CD4-positive, alpha-beta T cell (primary cell): ENCODE data around the gene TAOK3. TPM values are rescaled to one million over a fixed set of nuclear protein-coding genes. Genes with fewer than 3 reads are reported as not detected.
A peak's percentile ranks its signal among the peaks of the same experiment; 100 is the strongest.

Source experiments
- ATAC-seq: fragments of 200-7000 bp; cut with Tn5 transposase; one replicate; pipeline ENCODE4 v1.10.0; 2022; ENCODE audit warnings: mild to moderate bottlenecking; ENCODE audit not compliant: poor library complexity
- CTCF ChIA-PET: fragments of 350-600 bp; sonication (Branson Sonifier 250); formaldehyde crosslinking; loops from one replicate; lab custom pipeline; 2021; ENCODE audit warnings: antibody characterized with exemption, inconsistent platforms; lab: Charles Lee
- POLR2A ChIA-PET: fragments of 350-600 bp; sonication (Branson Sonifier 250); formaldehyde crosslinking; loops from one replicate; lab custom pipeline; 2021; ENCODE audit warnings: antibody characterized with exemption, inconsistent platforms; lab: Charles Lee
- DNase-seq, 14 experiments: peaks; one replicate each; pipeline ENCODE4 v3.0.0-alpha.2; 2013 to 2020; ENCODE audit warnings: mixed read lengths in 2 of 14
- H3K27ac ChIP-seq, 2 donors: one replicate each; pipeline versions ENCODE4 v1.5.1 to v1.7.0; 2013; ENCODE audit warnings: low read length in 2 of 2, low read depth in 1 of 2, mild to moderate bottlenecking in 1 of 2
- H3K27me3 ChIP-seq, 2 experiments: 1 replicate in 1 of 2; 2 replicates in 1 of 2; pipeline versions ENCODE4 v1.6.1 to v1.7.0; 2013; ENCODE audit warnings: low read length in 2 of 2, control low read depth in 1 of 2, mild to moderate bottlenecking in 1 of 2, moderate library complexity in 1 of 2; ENCODE audit not compliant: insufficient read depth in 2 of 2, control insufficient read depth in 1 of 2
- H3K36me3 ChIP-seq: one replicate; pipeline ENCODE4 v1.6.1; 2013; ENCODE audit warnings: low read length, control low read depth; ENCODE audit not compliant: insufficient read depth
- H3K4me1 ChIP-seq: one replicate; pipeline ENCODE4 v1.6.1; 2013; ENCODE audit warnings: low read length, control low read depth; ENCODE audit not compliant: insufficient read depth
- H3K4me3 ChIP-seq: one replicate; pipeline ENCODE4 v1.5.1; 2013; ENCODE audit warnings: mild to moderate bottlenecking, low read length, moderate library complexity
- H3K9me3 ChIP-seq, 2 experiments: 1 replicate in 1 of 2; 2 replicates in 1 of 2; pipeline versions ENCODE4 v1.6.1 to v1.7.0; 2013; ENCODE audit warnings: low read length in 2 of 2, mild to moderate bottlenecking in 2 of 2, control low read depth in 1 of 2, moderate library complexity in 1 of 2; ENCODE audit not compliant: control insufficient read depth in 1 of 2, insufficient read depth in 1 of 2
- H3K27ac Mint-ChIP-seq: one replicate; pipeline ENCODE4 v1.8.0; 2020; ENCODE audit warnings: mixed read lengths
- H3K27me3 Mint-ChIP-seq: one replicate; pipeline ENCODE4 v1.8.0; 2021; ENCODE audit warnings: mixed read lengths
- H3K36me3 Mint-ChIP-seq: one replicate; pipeline ENCODE4 v1.8.0; 2021; ENCODE audit warnings: low read depth, mixed read lengths
- H3K4me1 Mint-ChIP-seq: one replicate; pipeline ENCODE4 v1.8.0; 2021; ENCODE audit warnings: low read depth, mixed read lengths
- H3K4me3 Mint-ChIP-seq: one replicate; pipeline ENCODE4 v1.8.0; 2020; ENCODE audit warnings: mild to moderate bottlenecking, mixed read lengths
- H3K9me3 Mint-ChIP-seq: one replicate; pipeline ENCODE4 v1.8.0; 2020; ENCODE audit warnings: mixed read lengths
- CTCF ChIP-seq: fragments of 200-600 bp; IDR thresholded peaks from one replicate; pipeline ENCODE4 v1.8.0; 2022; ENCODE audit warnings: antibody characterized with exemption, mild to moderate bottlenecking
- intact Hi-C, 2 experiments: fragments of 100-400 bp; cut with DNase I in 1 of 2; cut with micrococcal nuclease in 1 of 2; formaldehyde crosslinking; loops; one replicate each; pipeline versions ENCODE4 v1.15.1 to v1.9.0; 2023 to 2025; cut with DNase I, micrococcal nuclease
- total RNA-seq, 174 experiments: library from RNA in 2 of 174; stranded (reverse) in 2 of 174; gene quantifications; one replicate each; pipeline ENCODE4 v1.2.3 and lab custom pipeline; 2021 to 2026

Gene TAOK3
- total RNA-seq, 2 experiments from 2014 or later, result 53.5 to 56.6 TPM

- peaks cover 2% of the 10 kb centered on the region for H3K36me3 ChIP-seq
- intact Hi-C loops, result no loop called here
- no peaks in the 10 kb centered on the region for H3K9me3 Mint-ChIP-seq
- H3K4me1 ChIP-seq, result peaks cover 6% of the 10 kb centered on the region
- ChIA-PET CTCF (interaction anchor here (3.8 kb wide), 1 partner anchor 15 kb away, joined by 39 read pairs; the partner anchor contains the start of gene SUDS3), POLR2A (no interaction called here)
- no peak overlapping the region for H3K4me3 ChIP-seq
- no peak overlapping the region for H3K27ac ChIP-seq
- peaks cover 9% of the 10 kb centered on the region for H3K36me3 Mint-ChIP-seq
- TF ChIP-seq CTCF, result no peak
- H3K27ac Mint-ChIP-seq, result no peak overlapping the region
- DNase-seq, result no peak
- no peak overlapping the region for H3K4me3 Mint-ChIP-seq
- no peaks in the 10 kb centered on the region for H3K9me3 ChIP-seq
- no peak for ATAC-seq
- no peaks in the 10 kb centered on the region for H3K27me3 Mint-ChIP-seq
- H3K27me3 ChIP-seq, result no peaks in the 10 kb centered on the region
- H3K4me1 Mint-ChIP-seq, result peaks cover 28% of the 10 kb centered on the region
Observed at GRCh38 chr12:118361889-118362288, 10.8 kb downstream of the TAOK3 start.

GRCh38 chr12:118361092-118361404 lies 11.7 kb downstream of the TAOK3 start:
- intact Hi-C loops, result no loop called here
- DNase-seq (no peak), ATAC-seq (no peak)
- Histone ChIP-seq H3K36me3 (peaks cover 2% of the 10 kb centered on the region), H3K27me3 (no peaks in the 10 kb centered on the region), H3K27ac (peak overlapping the region in 1 of 2 donors; percentile 20), H3K9me3 (no peaks in the 10 kb centered on the region), H3K4me1 (peaks cover 15% of the 10 kb centered on the region), H3K4me3 (no peak overlapping the region)
- Mint-ChIP-seq H3K9me3 (no peaks in the 10 kb centered on the region), H3K36me3 (peaks cover 9% of the 10 kb centered on the region), H3K4me1 (peaks cover 33% of the 10 kb centered on the region), H3K27me3 (no peaks in the 10 kb centered on the region), H3K4me3 (no peak overlapping the region), H3K27ac (no peak overlapping the region)
- TF ChIP-seq CTCF, result no peak
- CTCF ChIA-PET, result interaction anchor here (3.8 kb wide), 1 partner anchor 16 kb away, joined by 39 read pairs; the partner anchor contains the start of gene SUDS3
- POLR2A ChIA-PET, result interaction anchor here (5.0 kb wide), 1 partner anchor 16 kb away, joined by 76 read pairs; the partner anchor contains the start of gene SUDS3

GRCh38 chr12:118359541-118359915 lies 13.2 kb downstream of the TAOK3 start:
- Histone ChIP-seq H3K27me3 (no peaks in the 10 kb centered on the region), H3K4me3 (peak overlapping the region; percentile 59), H3K9me3 (no peaks in the 10 kb centered on the region), H3K4me1 (peaks cover 15% of the 10 kb centered on the region), H3K27ac (peak overlapping the region; percentile 32 to 64), H3K36me3 (no peaks in the 10 kb centered on the region)
- peak overlapping the region; percentile 84 for H3K27ac Mint-ChIP-seq
- ChIA-PET CTCF (interaction anchor here (0.9 to 3.8 kb wide), 3 partner anchors 12 to 24 kb away, joined by 3 to 39 read pairs (median 3); partner anchors contain the start of gene SUDS3), POLR2A (interaction anchor here (2.5 to 5.0 kb wide), 4 partner anchors 11 to 224 kb away, joined by 8 to 76 read pairs (median 30); partner anchors contain the start of genes PEBP1, SUDS3 and TAOK3)
- intact Hi-C loops, result no loop called here
- DNase-seq, result peak in 7 of 14 experiments; percentile 9 to 70 (median 52)
- H3K36me3 Mint-ChIP-seq, result peaks cover 9% of the 10 kb centered on the region
- H3K9me3 Mint-ChIP-seq, result no peaks in the 10 kb centered on the region
- no peak for TF ChIP-seq CTCF
- H3K4me3 Mint-ChIP-seq, result peak overlapping the region; percentile 94
- no peaks in the 10 kb centered on the region for H3K27me3 Mint-ChIP-seq
- ATAC-seq, result peak; percentile 76
- H3K4me1 Mint-ChIP-seq, result peaks cover 45% of the 10 kb centered on the region
